DND-41 (cell line): ENCODE measurements around the gene CALM1.
A peak's percentile ranks its signal among the peaks of the same experiment; 100 is the strongest.

ENCODE experiments used
- ATAC-seq: fragments of 200-7000 bp; cut with Tn5 transposase; 3 replicates; pipeline ENCODE4 v1.9.1; 2021; ENCODE audit warnings: low read depth; ENCODE audit not compliant: insufficient read depth
- DNase-seq: peaks from one replicate; pipeline ENCODE4 v3.0.0-alpha.2; 2020
- H2AFZ ChIP-seq: 2 replicates; pipeline ENCODE4 v1.6.0; 2012; ENCODE audit warnings: low read depth, low read length
- H3K27ac ChIP-seq: 2 replicates; pipeline ENCODE4 v1.5.1; 2012; ENCODE audit warnings: low read length, inconsistent platforms
- H3K27me3 ChIP-seq: fragments of 200-600 bp; sonication (generic); 2 replicates; pipeline ENCODE4 v1.6.0; 2012; ENCODE audit warnings: low read length, mild to moderate bottlenecking, inconsistent platforms; ENCODE audit not compliant: insufficient read depth, poor library complexity
- H3K36me3 ChIP-seq: 2 replicates; pipeline ENCODE4 v1.5.1; 2012; ENCODE audit warnings: low read length, inconsistent platforms; ENCODE audit not compliant: insufficient read depth
- H3K4me1 ChIP-seq: 2 replicates; pipeline ENCODE4 v1.5.1; 2012; ENCODE audit warnings: mild to moderate bottlenecking, low read length; ENCODE audit not compliant: insufficient read depth
- H3K4me2 ChIP-seq: 2 replicates; pipeline ENCODE4 v1.6.0; 2012; ENCODE audit warnings: mild to moderate bottlenecking, moderate library complexity, low read length, inconsistent platforms; ENCODE audit not compliant: insufficient read depth
- H3K4me3 ChIP-seq, 2 experiments: fragments of 200-600 bp in 1 of 2; shearing (Covaris generic) in 1 of 2; 2 replicates each; pipeline ENCODE4 v1.5.1; 2012 to 2016; ENCODE audit warnings: inconsistent platforms in 2 of 2, low read length in 2 of 2, mild to moderate bottlenecking in 2 of 2, low read depth in 1 of 2, moderate library complexity in 1 of 2
- H3K79me2 ChIP-seq: 2 replicates; pipeline ENCODE4 v1.6.0; 2012; ENCODE audit warnings: low read length, inconsistent platforms; ENCODE audit not compliant: insufficient read depth
- H3K9ac ChIP-seq: 2 replicates; pipeline ENCODE4 v1.6.0; 2012; ENCODE audit warnings: low read depth, mild to moderate bottlenecking, inconsistent platforms, low read length, moderate library complexity
- H3K9me3 ChIP-seq: 2 replicates; pipeline ENCODE4 v1.5.1; 2012; ENCODE audit warnings: low read length, moderate library complexity, mild to moderate bottlenecking, inconsistent platforms; ENCODE audit not compliant: insufficient read depth, severe bottlenecking
- H4K20me1 ChIP-seq: 2 replicates; pipeline ENCODE4 v1.6.0; 2012; ENCODE audit warnings: low read length; ENCODE audit not compliant: insufficient read depth
- CTCF ChIP-seq: IDR thresholded peaks from 2 replicates; pipeline ENCODE4 v1.5.1; 2012; ENCODE audit warnings: borderline replicate concordance, low read length, moderate library complexity, mild to moderate bottlenecking; ENCODE audit not compliant: poor library complexity, severe bottlenecking; ENCODE audit errors: extremely low read depth
- EZH2 ChIP-seq: IDR thresholded peaks from 3 replicates; pipeline ENCODE4 v1.6.1; 2012; ENCODE audit warnings: borderline replicate concordance, low read depth, mild to moderate bottlenecking, moderate library complexity, low read length, inconsistent platforms; ENCODE audit not compliant: severe bottlenecking

The CALM1 gene

GRCh38 chr14:90381011-90381786, 15.6 kb upstream of the CALM1 start:
- Histone ChIP-seq H3K9me3 (no peaks in the 10 kb centered on the region), H2AFZ (no peak overlapping the region), H3K27ac (no peak overlapping the region), H3K4me2 (no peak overlapping the region), H3K27me3 (no peaks in the 10 kb centered on the region), H3K36me3 (no peaks in the 10 kb centered on the region), H3K4me3 (no peak overlapping the region), H3K9ac (no peak overlapping the region), H4K20me1 (no peaks in the 10 kb centered on the region), H3K79me2 (no peaks in the 10 kb centered on the region), H3K4me1 (peaks cover 32% of the 10 kb centered on the region)
- no peak for DNase-seq
- TF ChIP-seq CTCF (no peak), EZH2 (no peak)
- ATAC-seq, result no peak

GRCh38 chr14:90381999-90382451, 14.8 kb upstream of the CALM1 start:
- no peaks in the 10 kb centered on the region for H3K27me3 ChIP-seq
- H3K4me3 ChIP-seq, result peak overlapping the region; percentile 52 to 71; a peak in 3 of 4 replicates
- no peaks in the 10 kb centered on the region for H3K36me3 ChIP-seq
- H3K4me2 ChIP-seq, result peak overlapping the region; percentile 66
- peaks cover 32% of the 10 kb centered on the region for H3K4me1 ChIP-seq
- ATAC-seq (no peak), DNase-seq (no peak)
- no peaks in the 10 kb centered on the region for H4K20me1 ChIP-seq
- peak overlapping the region; percentile 92 for H3K27ac ChIP-seq
- peak overlapping the region; percentile 93 for H2AFZ ChIP-seq
- H3K9me3 ChIP-seq, result no peaks in the 10 kb centered on the region
- peak overlapping the region; percentile 85 for H3K9ac ChIP-seq
- no peak for TF ChIP-seq CTCF
- no peak for TF ChIP-seq EZH2
- H3K79me2 ChIP-seq, result no peaks in the 10 kb centered on the region

GRCh38 chr14:90382491-90383125, 14.2 kb upstream of the CALM1 start:
- peak; percentile 67 for DNase-seq
- ATAC-seq, result peak; percentile 31
- H3K4me3 ChIP-seq, result peak overlapping the region; percentile 52 to 71

More at GRCh38 chr14:90382491-90383125, 14.2 kb upstream of the CALM1 start:
- Histone ChIP-seq H3K4me1 (peaks cover 32% of the 10 kb centered on the region), H3K9me3 (no peaks in the 10 kb centered on the region), H3K27ac (peak overlapping the region; percentile 92), H2AFZ (peak overlapping the region; percentile 93), H3K9ac (peak overlapping the region; percentile 85), H3K27me3 (no peaks in the 10 kb centered on the region), H3K36me3 (no peaks in the 10 kb centered on the region), H4K20me1 (no peaks in the 10 kb centered on the region), H3K79me2 (no peaks in the 10 kb centered on the region), H3K4me2 (peak overlapping the region; percentile 66)
- no peak for TF ChIP-seq CTCF
- no peak for TF ChIP-seq EZH2
